Fibroblast of skin of abdomen (primary cell): ENCODE data around the gene KCNMB2.
"Not testable (repeated sequence)": the region's sequence is repeated elsewhere in the genome, so short reads cannot be mapped to it uniquely, and the experiment has no call there.

ENCODE experiments used
- DNase-seq: peaks from one replicate; pipeline ENCODE4 v3.0.0-alpha.2; 2013

KCNMB2 gene

GRCh38 chr3:178520451-178520850, 15.8 kb upstream of the KCNMB2 start:
- DNase-seq = peak; percentile 45

GRCh38 chr3:178522200-178523052, 13.8 kb upstream of the KCNMB2 start:
- no peak for DNase-seq

GRCh38 chr3:178525251-178525650, 11.0 kb upstream of the KCNMB2 start:
- peak; percentile 42 for DNase-seq

GRCh38 chr3:178526291-178526690, 9.9 kb upstream of the KCNMB2 start:
- no peak for DNase-seq

GRCh38 chr3:178527981-178528380, 8.3 kb upstream of the KCNMB2 start:
- no peak for DNase-seq

GRCh38 chr3:178529606-178530225, 6.5 kb upstream of the KCNMB2 start:
- no peak for DNase-seq

- DNase-seq = peak; percentile 52
Measured at GRCh38 chr3:178532476-178532875, 3.8 kb upstream of the KCNMB2 start.

- no peak for DNase-seq
Measured at GRCh38 chr3:178537122-178537705, 978 bp downstream of the KCNMB2 start.

GRCh38 chr3:178538056-178538455, 1.8 kb downstream of the KCNMB2 start:
- no peak for DNase-seq

GRCh38 chr3:178540184-178540583, 3.9 kb downstream of the KCNMB2 start:
- no peak for DNase-seq

GRCh38 chr3:178545337-178545736, 9.1 kb downstream of the KCNMB2 start:
- no peak for DNase-seq

GRCh38 chr3:178546079-178546478, 9.8 kb downstream of the KCNMB2 start:
- DNase-seq = no peak

GRCh38 chr3:178549426-178549825, 13.2 kb downstream of the KCNMB2 start:
- not testable (repeated sequence) for DNase-seq

- peak; percentile 60 for DNase-seq
Measured at GRCh38 chr3:178551916-178552321, 15.7 kb downstream of the KCNMB2 start.

GRCh38 chr3:178558637-178559036, 22.4 kb downstream of the KCNMB2 start:
- DNase-seq = no peak

- no peak for DNase-seq
Measured at GRCh38 chr3:178560759-178561158, 24.5 kb downstream of the KCNMB2 start.

GRCh38 chr3:178561239-178561638, 25.0 kb downstream of the KCNMB2 start:
- DNase-seq = no peak

GRCh38 chr3:178562143-178562946, 26.1 kb downstream of the KCNMB2 start:
- peak; percentile 45 for DNase-seq

- DNase-seq = peak; percentile 36
Measured at GRCh38 chr3:178562947-178563232, 26.7 kb downstream of the KCNMB2 start.

- DNase-seq = no peak
Measured at GRCh38 chr3:178567611-178568010, 31.4 kb downstream of the KCNMB2 start.

GRCh38 chr3:178568155-178568731, 32.0 kb downstream of the KCNMB2 start:
- peak; percentile 33 for DNase-seq

GRCh38 chr3:178568911-178569310, 32.7 kb downstream of the KCNMB2 start:
- DNase-seq = no peak

- DNase-seq = no peak
Measured at GRCh38 chr3:178569826-178570225, 33.6 kb downstream of the KCNMB2 start.
